HepG2 (cell line): Measurements from ENCODE around the gene RBBP8NL. TPM values are rescaled to one million over a fixed set of nuclear protein-coding genes. Genes with fewer than 3 reads are reported as not detected.

Experiments used
- HBP1 ChIP-seq: IDR thresholded peaks from 2 replicates; pipeline ENCODE4 v1.6.1; 2016; ENCODE audit warnings: low read depth, control low read depth
- KDM5A ChIP-seq: fragments of 200-600 bp; sonication (generic); IDR thresholded peaks from 2 replicates; pipeline ENCODE4 v1.7.0; 2018; ENCODE audit warnings: antibody characterized with exemption, mild to moderate bottlenecking, low read length, borderline replicate concordance
- MED1 ChIP-seq: sonication (generic); formaldehyde crosslinking; IDR thresholded peaks from 2 replicates; pipeline ENCODE4 v1.4.0; 2020; ENCODE audit warnings: missing genetic modification reagents
- MED13 ChIP-seq: sonication (generic); formaldehyde crosslinking; IDR thresholded peaks from 2 replicates; pipeline ENCODE4 v1.5.0; 2020; ENCODE audit warnings: missing genetic modification reagents
- MYNN ChIP-seq: sonication (generic); formaldehyde crosslinking; IDR thresholded peaks from 2 replicates; pipeline ENCODE4 v1.4.0; 2020; ENCODE audit warnings: mild to moderate bottlenecking, low read depth, missing genetic modification reagents
- PCBP1 ChIP-seq: fragments of 200-400 bp; formaldehyde crosslinking; IDR thresholded peaks from 2 replicates; pipeline ENCODE4 v1.6.1; 2017; ENCODE audit warnings: mild to moderate bottlenecking, low read depth, low read length, borderline replicate concordance
- POGK ChIP-seq: sonication (generic); formaldehyde crosslinking; conservative IDR thresholded peaks from 2 replicates; pipeline ENCODE4 v1.8.0; 2022; ENCODE audit warnings: mild to moderate bottlenecking, moderate library complexity, missing genetic modification reagents
- RAD51 ChIP-seq: fragments of 450-650 bp; IDR thresholded peaks from 2 replicates; pipeline ENCODE4 v1.6.1; 2016; ENCODE audit warnings: borderline replicate concordance
- RARG ChIP-seq: sonication (generic); formaldehyde crosslinking; IDR thresholded peaks from 2 replicates; pipeline ENCODE4 v1.4.0; 2020; ENCODE audit warnings: low read depth, mild to moderate bottlenecking, missing genetic modification reagents
- RFX5 ChIP-seq: IDR thresholded peaks from 2 replicates; pipeline ENCODE4 v1.6.1; 2011; ENCODE audit warnings: low read depth, low read length, improper control_type of control experiment
- RFXANK ChIP-seq: IDR thresholded peaks from 2 replicates; pipeline ENCODE4 v1.6.1; 2016
- RXRB ChIP-seq: IDR thresholded peaks from 2 replicates; pipeline ENCODE4 v1.6.1; 2016; ENCODE audit warnings: borderline replicate concordance, missing genetic modification reagents, missing compliant biosample characterization
- SIX4 ChIP-seq: sonication (generic); formaldehyde crosslinking; IDR thresholded peaks from 2 replicates; pipeline ENCODE4 v1.4.0; 2020; ENCODE audit warnings: missing genetic modification reagents
- SKI ChIP-seq: fragments of 450-650 bp; IDR thresholded peaks from one replicate; pipeline ENCODE4 v1.6.1; 2018; ENCODE audit warnings: mild to moderate bottlenecking; ENCODE audit not compliant: partially characterized antibody
- SMAD9 ChIP-seq: sonication (generic); formaldehyde crosslinking; IDR thresholded peaks from 2 replicates; pipeline ENCODE4 v1.5.1; 2020; ENCODE audit warnings: mild to moderate bottlenecking, missing genetic modification reagents
- TAF1 ChIP-seq: sonication (generic); formaldehyde crosslinking; IDR thresholded peaks from 2 replicates; pipeline ENCODE4 v1.4.0; 2020; ENCODE audit warnings: missing genetic modification reagents
- YEATS2 ChIP-seq: sonication (generic); formaldehyde crosslinking; IDR thresholded peaks from 2 replicates; pipeline ENCODE4 v1.4.0; 2020; ENCODE audit warnings: missing genetic modification reagents, borderline replicate concordance
- ZBTB25 ChIP-seq: IDR thresholded peaks from 2 replicates; pipeline ENCODE4 v1.6.1; 2018; ENCODE audit warnings: missing genetic modification reagents
- ZC3H13 ChIP-seq: sonication (generic); formaldehyde crosslinking; IDR thresholded peaks from 2 replicates; pipeline ENCODE4 v1.8.1; 2023; ENCODE audit warnings: mild to moderate bottlenecking, missing genetic modification reagents, moderate library complexity
- ZFP37 ChIP-seq: sonication (generic); formaldehyde crosslinking; IDR thresholded peaks from 2 replicates; pipeline ENCODE4 v1.4.0; 2020; ENCODE audit warnings: missing genetic modification reagents, borderline replicate concordance
- ZNF232 ChIP-seq: sonication (generic); formaldehyde crosslinking; IDR thresholded peaks from 2 replicates; pipeline ENCODE4 v1.4.0; 2020; ENCODE audit warnings: missing genetic modification reagents, borderline replicate concordance
- ZNF580 ChIP-seq: IDR thresholded peaks from 2 replicates; pipeline ENCODE4 v1.6.1; 2016; ENCODE audit warnings: low read depth, borderline replicate concordance
- ZNF660 ChIP-seq: sonication (generic); formaldehyde crosslinking; IDR thresholded peaks from 2 replicates; pipeline ENCODE4 v1.5.1; 2020; ENCODE audit warnings: mild to moderate bottlenecking, low read depth, missing genetic modification reagents, borderline replicate concordance
- ZNF674 ChIP-seq: sonication (generic); formaldehyde crosslinking; IDR thresholded peaks from 2 replicates; pipeline ENCODE4 v1.5.0; 2020; ENCODE audit warnings: low read depth, mild to moderate bottlenecking, missing genetic modification reagents
- ZSCAN29 ChIP-seq: sonication (generic); formaldehyde crosslinking; conservative IDR thresholded peaks from 2 replicates; pipeline ENCODE4 v1.4.0; 2020; ENCODE audit warnings: mild to moderate bottlenecking, missing genetic modification reagents
- polyA plus RNA-seq, 8 experiments: library from polyadenylated mRNA; depleted of rRNA in 3 of 8; stranded (reverse) in 7 of 8; unstranded in 1 of 8; fragments of >200 nt; fragmentation: Illumina TruSeq in 4 of 8; extraction: Trizol in 4 of 8; gene quantifications; 2 replicates each; pipeline versions ENCODE4 v1.2.1 to v1.2.3, GENCODE V29; 2011 to 2016; ENCODE audit warnings: low read depth in 4 of 8, missing spikeins in 1 of 8, mixed read lengths in 1 of 8; ENCODE audit not compliant: insufficient read depth in 1 of 8
- total RNA-seq, 5 experiments: library from RNA; depleted of rRNA; stranded (reverse); fragments of >200 nt; fragmentation: Illumina TruSeq; extraction: Trizol; gene quantifications; 2 replicates each; pipeline ENCODE4 v1.2.3, GENCODE V29; 2016; ENCODE audit warnings: low read depth in 1 of 5

Gene RBBP8NL
- total and polyA plus RNA-seq, 2 of the 13 experiments (the other 11 are each of a cell fraction or from before 2014, with no cell fraction given) = 0.69 to 0.86 TPM

- TF ChIP-seq ZC3H13 (peak; percentile 54; the same call in 1 of the 2 replicates), TAF1 (CRISPR knock-in tag) (peak; percentile 1; the same call in 1 of the 2 replicates), RAD51 (no peak), SMAD9 (no peak), RARG (CRISPR knock-in tag) (no peak), ZBTB25 (CRISPR knock-in tag) (no peak), ZNF674 (CRISPR knock-in tag) (peak; percentile 36; the same call in 1 of the 2 replicates), ZNF232 (no peak), RFXANK (no peak), RXRB (CRISPR knock-in tag) (no peak), ZFP37 (CRISPR knock-in tag) (no peak), YEATS2 (CRISPR knock-in tag) (no peak), POGK (CRISPR knock-in tag) (0 out of 2 replicates have a peak, but pooled peaks have one; percentile 5), ZSCAN29 (CRISPR knock-in tag) (no peak), PCBP1 (no peak), ZNF580 (CRISPR knock-in tag) (no peak), MYNN (CRISPR knock-in tag) (no peak), SKI (no peak), KDM5A (no peak), RFX5 (no peak), HBP1 (CRISPR knock-in tag) (no peak; the same call in 1 of the 2 replicates), ZNF660 (CRISPR knock-in tag) (0 out of 2 replicates have a peak, but pooled peaks have one; percentile 43), SIX4 (CRISPR knock-in tag) (peak; percentile 96), MED13 (peak; percentile 13; the same call in 1 of the 2 replicates), MED1 (CRISPR knock-in tag) (no peak)
Observed at GRCh38 chr20:62365814-62366369, 61.4 kb downstream of the RBBP8NL start (continued).
